ENCODE results near the gene CWC22. TPM values are rescaled to one million over a fixed set of nuclear protein-coding genes. Genes with fewer than 3 reads are reported as not detected.

CWC22 gene
- total and polyA plus RNA-seq, 2 of the 13 experiments (the other 11 are each of a cell fraction or from before 2014, with no cell fraction given): 5.7 to 29.2 TPM

DNA sequence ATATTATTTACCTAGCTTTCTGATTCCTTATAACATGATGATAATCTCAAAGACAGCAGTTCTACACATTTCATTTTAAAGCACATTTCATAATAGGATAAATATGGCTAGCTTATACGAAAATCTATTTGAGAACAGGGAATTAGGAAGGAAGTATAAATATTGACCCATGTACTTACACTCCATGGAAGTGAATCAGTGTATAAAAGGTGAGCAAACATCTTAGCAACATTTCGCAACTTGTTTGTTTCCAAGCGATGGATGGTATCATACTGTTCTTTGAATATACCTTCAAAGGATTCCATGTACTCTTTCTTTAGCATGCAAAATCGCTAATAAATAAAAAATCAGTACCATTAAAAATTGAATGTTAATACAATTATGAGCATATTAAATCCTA, 53.1 kb downstream of the CWC22 start (continued):
- TF ChIP-seq, protein P1, sequence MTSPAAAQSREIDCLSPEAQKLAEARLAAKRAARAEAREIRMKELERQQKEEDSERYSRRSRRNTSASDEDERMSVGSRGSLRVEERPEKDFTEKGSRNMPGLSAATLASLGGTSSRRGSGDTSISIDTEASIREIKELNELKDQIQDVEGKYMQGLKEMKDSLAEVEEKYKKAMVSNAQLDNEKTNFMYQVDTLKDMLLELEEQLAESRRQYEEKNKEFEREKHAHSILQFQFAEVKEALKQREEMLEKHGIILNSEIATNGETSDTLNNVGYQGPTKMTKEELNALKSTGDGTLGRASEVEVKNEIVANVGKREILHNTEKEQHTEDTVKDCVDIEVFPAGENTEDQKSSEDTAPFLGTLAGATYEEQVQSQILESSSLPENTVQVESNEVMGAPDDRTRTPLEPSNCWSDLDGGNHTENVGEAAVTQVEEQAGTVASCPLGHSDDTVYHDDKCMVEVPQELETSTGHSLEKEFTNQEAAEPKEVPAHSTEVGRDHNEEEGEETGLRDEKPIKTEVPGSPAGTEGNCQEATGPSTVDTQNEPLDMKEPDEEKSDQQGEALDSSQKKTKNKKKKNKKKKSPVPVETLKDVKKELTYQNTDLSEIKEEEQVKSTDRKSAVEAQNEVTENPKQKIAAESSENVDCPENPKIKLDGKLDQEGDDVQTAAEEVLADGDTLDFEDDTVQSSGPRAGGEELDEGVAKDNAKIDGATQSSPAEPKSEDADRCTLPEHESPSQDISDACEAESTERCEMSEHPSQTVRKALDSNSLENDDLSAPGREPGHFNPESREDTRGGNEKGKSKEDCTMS (CRISPR knock-in tag; conservative IDR thresholded peaks at IDR 0.05): no peak
- TF ChIP-seq PREB (CRISPR knock-in tag; IDR thresholded peaks at IDR 0.05): no peak
- TF ChIP-seq HNRNPL (IDR thresholded peaks at IDR 0.05; ENCODE audit: low read depth, low read length): no peak
- TF ChIP-seq, protein P2, sequence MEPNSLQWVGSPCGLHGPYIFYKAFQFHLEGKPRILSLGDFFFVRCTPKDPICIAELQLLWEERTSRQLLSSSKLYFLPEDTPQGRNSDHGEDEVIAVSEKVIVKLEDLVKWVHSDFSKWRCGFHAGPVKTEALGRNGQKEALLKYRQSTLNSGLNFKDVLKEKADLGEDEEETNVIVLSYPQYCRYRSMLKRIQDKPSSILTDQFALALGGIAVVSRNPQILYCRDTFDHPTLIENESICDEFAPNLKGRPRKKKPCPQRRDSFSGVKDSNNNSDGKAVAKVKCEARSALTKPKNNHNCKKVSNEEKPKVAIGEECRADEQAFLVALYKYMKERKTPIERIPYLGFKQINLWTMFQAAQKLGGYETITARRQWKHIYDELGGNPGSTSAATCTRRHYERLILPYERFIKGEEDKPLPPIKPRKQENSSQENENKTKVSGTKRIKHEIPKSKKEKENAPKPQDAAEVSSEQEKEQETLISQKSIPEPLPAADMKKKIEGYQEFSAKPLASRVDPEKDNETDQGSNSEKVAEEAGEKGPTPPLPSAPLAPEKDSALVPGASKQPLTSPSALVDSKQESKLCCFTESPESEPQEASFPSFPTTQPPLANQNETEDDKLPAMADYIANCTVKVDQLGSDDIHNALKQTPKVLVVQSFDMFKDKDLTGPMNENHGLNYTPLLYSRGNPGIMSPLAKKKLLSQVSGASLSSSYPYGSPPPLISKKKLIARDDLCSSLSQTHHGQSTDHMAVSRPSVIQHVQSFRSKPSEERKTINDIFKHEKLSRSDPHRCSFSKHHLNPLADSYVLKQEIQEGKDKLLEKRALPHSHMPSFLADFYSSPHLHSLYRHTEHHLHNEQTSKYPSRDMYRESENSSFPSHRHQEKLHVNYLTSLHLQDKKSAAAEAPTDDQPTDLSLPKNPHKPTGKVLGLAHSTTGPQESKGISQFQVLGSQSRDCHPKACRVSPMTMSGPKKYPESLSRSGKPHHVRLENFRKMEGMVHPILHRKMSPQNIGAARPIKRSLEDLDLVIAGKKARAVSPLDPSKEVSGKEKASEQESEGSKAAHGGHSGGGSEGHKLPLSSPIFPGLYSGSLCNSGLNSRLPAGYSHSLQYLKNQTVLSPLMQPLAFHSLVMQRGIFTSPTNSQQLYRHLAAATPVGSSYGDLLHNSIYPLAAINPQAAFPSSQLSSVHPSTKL (CRISPR knock-in tag; IDR thresholded peaks at IDR 0.05): peak; percentile 98
- TF ChIP-seq, protein P3, sequence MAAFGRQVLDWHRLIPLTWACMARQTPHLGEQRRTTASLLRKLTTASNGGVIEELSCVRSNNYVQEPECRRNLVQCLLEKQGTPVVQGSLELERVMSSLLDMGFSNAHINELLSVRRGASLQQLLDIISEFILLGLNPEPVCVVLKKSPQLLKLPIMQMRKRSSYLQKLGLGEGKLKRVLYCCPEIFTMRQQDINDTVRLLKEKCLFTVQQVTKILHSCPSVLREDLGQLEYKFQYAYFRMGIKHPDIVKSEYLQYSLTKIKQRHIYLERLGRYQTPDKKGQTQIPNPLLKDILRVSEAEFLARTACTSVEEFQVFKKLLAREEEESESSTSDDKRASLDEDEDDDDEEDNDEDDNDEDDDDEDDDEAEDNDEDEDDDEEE (CRISPR knock-in tag; IDR thresholded peaks at IDR 0.05): no peak
- no peak for TF ChIP-seq ZNF883 (CRISPR knock-in tag; IDR thresholded peaks at IDR 0.05; ENCODE audit: not compliant biosample characterization)
- no peak for TF ChIP-seq MTA3 (CRISPR knock-in tag; IDR thresholded peaks at IDR 0.05)
- peak; percentile 75 for TF ChIP-seq RARA (CRISPR knock-in tag; IDR thresholded peaks at IDR 0.05)
- TF ChIP-seq KLF16 (CRISPR knock-in tag; IDR thresholded peaks at IDR 0.05): peak in 1 of 2 experiments; percentile 47; a peak in 1 of 4 replicates
- TF ChIP-seq STAG1 (CRISPR knock-in tag; IDR thresholded peaks at IDR 0.05): no peak
- TF ChIP-seq ZNF225 (CRISPR knock-in tag; IDR thresholded peaks at IDR 0.05): no peak
- TF ChIP-seq ZNF619 (CRISPR knock-in tag; IDR thresholded peaks at IDR 0.05): no peak
- TF ChIP-seq ZMYM4 (CRISPR knock-in tag; IDR thresholded peaks at IDR 0.05): no peak; the same call in 1 of the 2 replicates
- no peak for TF ChIP-seq DNMT1 (CRISPR knock-in tag; IDR thresholded peaks at IDR 0.05)
- no peak for TF ChIP-seq FUBP1 (CRISPR knock-in tag; IDR thresholded peaks at IDR 0.05; ENCODE audit: borderline replicate concordance)
- TF ChIP-seq MEF2D (CRISPR knock-in tag; IDR thresholded peaks at IDR 0.05): no peak
- peak; percentile 83; the same call in 1 of the 2 replicates for TF ChIP-seq TBX3 (IDR thresholded peaks at IDR 0.05; ENCODE audit: borderline replicate concordance)
- peak; percentile 36; the same call in 1 of the 2 replicates for TF ChIP-seq NR2F2 (IDR thresholded peaks at IDR 0.05; ENCODE audit: borderline replicate concordance, low read depth)
- no peak for TF ChIP-seq ZNF138 (CRISPR knock-in tag; IDR thresholded peaks at IDR 0.05; ENCODE audit: low read depth)
- TF ChIP-seq, protein P4, sequence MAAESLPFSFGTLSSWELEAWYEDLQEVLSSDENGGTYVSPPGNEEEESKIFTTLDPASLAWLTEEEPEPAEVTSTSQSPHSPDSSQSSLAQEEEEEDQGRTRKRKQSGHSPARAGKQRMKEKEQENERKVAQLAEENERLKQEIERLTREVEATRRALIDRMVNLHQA (CRISPR knock-in tag; IDR thresholded peaks at IDR 0.05): no peak
